ENCODE results near the gene CREBBP. TPM values are rescaled to one million over a fixed set of nuclear protein-coding genes. Genes with fewer than 3 reads are reported as not detected.
A peak's percentile ranks its signal among the peaks of the same experiment; 100 is the strongest.

CREBBP gene
- total and polyA plus RNA-seq, 2 donors (not counting 1 experiment from before 2014, with no cell fraction given) = 6.1 to 22.6 TPM

DNA sequence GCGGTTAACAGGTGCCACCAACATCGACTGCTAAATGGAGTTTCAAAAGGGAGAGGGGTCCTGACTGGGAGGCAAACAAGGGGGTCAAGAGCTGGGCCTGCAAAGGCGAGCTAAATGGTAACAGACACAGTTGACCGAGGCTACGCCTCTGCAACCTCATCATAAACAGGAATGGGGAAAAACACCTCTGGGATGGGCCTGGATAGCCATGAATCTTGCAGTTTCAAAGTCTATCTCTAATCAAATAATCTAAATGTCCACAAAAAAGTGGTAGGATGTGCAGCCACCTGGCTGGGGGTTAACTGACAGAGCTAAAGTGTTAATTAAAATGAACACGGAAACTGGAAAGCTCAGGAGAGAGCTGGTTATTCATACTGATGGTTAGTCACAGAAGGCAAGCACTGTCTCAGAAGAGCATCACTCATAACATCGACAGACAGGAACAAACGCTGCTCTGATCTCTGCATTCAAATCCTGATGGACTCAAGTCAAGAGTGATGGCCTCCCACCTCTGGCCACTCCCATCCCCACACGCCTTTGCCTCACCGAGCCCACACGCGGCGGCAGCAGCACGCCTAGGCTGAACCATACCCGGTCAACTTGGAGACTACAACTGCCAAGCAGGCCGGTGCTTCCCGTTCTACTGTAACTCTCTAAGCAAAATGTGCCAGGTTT is 56.3 kb downstream of the CREBBP start:
- no peak overlapping the region for H2AFZ ChIP-seq (ENCODE audit: low read length)
- TF ChIP-seq, protein P1, sequence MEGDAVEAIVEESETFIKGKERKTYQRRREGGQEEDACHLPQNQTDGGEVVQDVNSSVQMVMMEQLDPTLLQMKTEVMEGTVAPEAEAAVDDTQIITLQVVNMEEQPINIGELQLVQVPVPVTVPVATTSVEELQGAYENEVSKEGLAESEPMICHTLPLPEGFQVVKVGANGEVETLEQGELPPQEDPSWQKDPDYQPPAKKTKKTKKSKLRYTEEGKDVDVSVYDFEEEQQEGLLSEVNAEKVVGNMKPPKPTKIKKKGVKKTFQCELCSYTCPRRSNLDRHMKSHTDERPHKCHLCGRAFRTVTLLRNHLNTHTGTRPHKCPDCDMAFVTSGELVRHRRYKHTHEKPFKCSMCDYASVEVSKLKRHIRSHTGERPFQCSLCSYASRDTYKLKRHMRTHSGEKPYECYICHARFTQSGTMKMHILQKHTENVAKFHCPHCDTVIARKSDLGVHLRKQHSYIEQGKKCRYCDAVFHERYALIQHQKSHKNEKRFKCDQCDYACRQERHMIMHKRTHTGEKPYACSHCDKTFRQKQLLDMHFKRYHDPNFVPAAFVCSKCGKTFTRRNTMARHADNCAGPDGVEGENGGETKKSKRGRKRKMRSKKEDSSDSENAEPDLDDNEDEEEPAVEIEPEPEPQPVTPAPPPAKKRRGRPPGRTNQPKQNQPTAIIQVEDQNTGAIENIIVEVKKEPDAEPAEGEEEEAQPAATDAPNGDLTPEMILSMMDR (conservative IDR thresholded peaks at IDR 0.05 in 1 of 2, IDR thresholded peaks at IDR 0.05 in 1 of 2; ENCODE audit: low read depth in 1 of 2, low read length in 2 of 2) = no peak
- no peak for TF ChIP-seq EZH2 (IDR thresholded peaks at IDR 0.05; ENCODE audit: low read length, missing control alignments)
- H3K4me2 ChIP-seq (ENCODE audit: extremely low read depth, insufficient read depth, low read length) = no peak overlapping the region
- peaks cover 28% of the 10 kb centered on the region for H4K20me1 ChIP-seq (ENCODE audit: control insufficient read depth, extremely low read depth, insufficient read depth, low read length)
- no peak overlapping the region for H3K9ac ChIP-seq (ENCODE audit: insufficient read depth, low read length)
- no peaks in the 10 kb centered on the region for H3K9me3 ChIP-seq (ENCODE audit: control insufficient read depth, insufficient read depth, low read depth, low read length)
- no peak for DNase-seq (ENCODE audit: low read depth in 2 of 2)
- H3K36me3 ChIP-seq (ENCODE audit: control insufficient read depth, insufficient read depth, low read length) = no peaks in the 10 kb centered on the region
- peaks cover 89% of the 10 kb centered on the region for H3K79me2 ChIP-seq (ENCODE audit: control insufficient read depth, insufficient read depth, low read length)
- peaks cover 26% of the 10 kb centered on the region for H3K4me1 ChIP-seq (ENCODE audit: control insufficient read depth, extremely low read depth, insufficient read depth, low read length)
- H3K27me3 ChIP-seq (ENCODE audit: control insufficient read depth, insufficient read depth, low read length) = no peaks in the 10 kb centered on the region
- no peak overlapping the region for H3K4me3 ChIP-seq (replicated peaks in 1 of 4; ENCODE audit: control extremely low read depth in 1 of 4, insufficient read depth in 1 of 4, low read depth in 3 of 4, low read length in 4 of 4)
- H3K27ac ChIP-seq (ENCODE audit: insufficient read depth, low read length) = no peak overlapping the region

DNA sequence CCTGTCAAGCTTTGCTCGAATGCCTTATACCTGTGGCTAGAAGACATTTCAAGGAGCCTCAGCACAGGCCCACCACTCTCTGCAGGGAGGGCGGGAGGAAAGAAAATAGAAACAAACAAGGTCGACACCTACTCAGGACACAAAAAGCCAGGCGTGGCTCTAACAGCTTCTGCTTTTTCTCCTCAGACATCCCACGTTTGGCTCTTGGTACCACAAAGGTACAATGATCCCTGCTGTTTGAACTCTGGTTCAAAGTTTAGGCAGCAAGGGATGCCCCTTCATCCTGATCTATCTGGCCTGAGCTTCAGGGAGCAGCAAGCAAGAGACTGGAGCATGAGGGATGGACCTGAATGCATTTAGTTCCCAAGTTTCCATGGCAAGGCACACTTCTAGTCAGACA is 57.1 kb downstream of the CREBBP start:
- Histone ChIP-seq H4K20me1 (ENCODE audit: control insufficient read depth, extremely low read depth, insufficient read depth, low read length) (peaks cover 33% of the 10 kb centered on the region), H3K9ac (ENCODE audit: insufficient read depth, low read length) (no peak overlapping the region), H2AFZ (ENCODE audit: low read length) (no peak overlapping the region), H3K4me3 (replicated peaks in 1 of 4; ENCODE audit: control extremely low read depth in 1 of 4, insufficient read depth in 1 of 4, low read depth in 3 of 4, low read length in 4 of 4) (no peak overlapping the region), H3K9me3 (ENCODE audit: control insufficient read depth, insufficient read depth, low read depth, low read length) (no peaks in the 10 kb centered on the region), H3K4me2 (ENCODE audit: extremely low read depth, insufficient read depth, low read length) (no peak overlapping the region), H3K27me3 (ENCODE audit: control insufficient read depth, insufficient read depth, low read length) (no peaks in the 10 kb centered on the region), H3K79me2 (ENCODE audit: control insufficient read depth, insufficient read depth, low read length) (peaks cover 89% of the 10 kb centered on the region), H3K4me1 (ENCODE audit: control insufficient read depth, extremely low read depth, insufficient read depth, low read length) (peaks cover 29% of the 10 kb centered on the region), H3K27ac (ENCODE audit: insufficient read depth, low read length) (no peak overlapping the region), H3K36me3 (ENCODE audit: control insufficient read depth, insufficient read depth, low read length) (no peaks in the 10 kb centered on the region)
- DNase-seq (ENCODE audit: low read depth in 2 of 2) = no peak
- TF ChIP-seq, protein P1 (conservative IDR thresholded peaks at IDR 0.05 in 1 of 2, IDR thresholded peaks at IDR 0.05 in 1 of 2; ENCODE audit: low read depth in 1 of 2, low read length in 2 of 2) = no peak
- no peak for TF ChIP-seq EZH2 (IDR thresholded peaks at IDR 0.05; ENCODE audit: low read length, missing control alignments)

DNA sequence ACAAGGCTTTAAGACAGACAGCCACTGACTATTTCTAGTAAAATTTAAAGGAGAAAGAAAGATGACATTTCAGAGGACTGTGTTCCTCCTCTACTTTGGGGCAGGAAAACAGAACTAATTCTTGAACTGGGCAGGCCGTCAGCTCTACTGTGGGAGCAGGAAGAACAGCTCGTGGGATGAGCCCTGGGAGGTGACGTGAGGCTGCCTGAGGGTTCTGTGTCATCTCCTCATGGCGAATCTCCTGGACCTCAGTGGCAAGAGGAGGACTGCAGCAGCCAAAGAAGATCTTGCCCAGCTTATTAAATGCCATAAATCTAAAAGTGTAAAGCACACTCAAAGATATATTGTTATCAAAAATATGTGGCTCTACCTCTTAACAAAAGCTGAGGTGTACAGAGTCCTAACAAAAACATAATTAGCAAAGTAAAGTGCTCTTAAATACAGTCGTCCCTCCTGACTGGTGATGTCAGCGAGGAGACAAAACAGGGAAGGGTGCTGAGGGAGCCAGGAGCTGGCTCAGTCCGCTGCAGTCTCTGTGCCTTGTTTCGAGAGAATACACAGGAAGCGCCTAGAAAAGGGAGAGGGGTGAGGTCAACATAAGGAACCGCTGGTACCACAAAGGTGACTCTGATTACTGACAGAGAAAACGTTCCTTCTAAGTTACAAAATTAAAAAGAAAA is 58.0 kb downstream of the CREBBP start:
- TF ChIP-seq EZH2 (IDR thresholded peaks at IDR 0.05; ENCODE audit: low read length, missing control alignments) = no peak
- TF ChIP-seq, protein P1 (conservative IDR thresholded peaks at IDR 0.05 in 1 of 2, IDR thresholded peaks at IDR 0.05 in 1 of 2; ENCODE audit: low read depth in 1 of 2, low read length in 2 of 2) = no peak
- no peak overlapping the region for H3K4me2 ChIP-seq (ENCODE audit: extremely low read depth, insufficient read depth, low read length)
- no peak overlapping the region for H3K27ac ChIP-seq (ENCODE audit: insufficient read depth, low read length)

More for the DNA sequence above, 58.0 kb downstream of the CREBBP start:
- Histone ChIP-seq H2AFZ (ENCODE audit: low read length) (no peak overlapping the region), H3K79me2 (ENCODE audit: control insufficient read depth, insufficient read depth, low read length) (peaks cover 89% of the 10 kb centered on the region), H3K9me3 (ENCODE audit: control insufficient read depth, insufficient read depth, low read depth, low read length) (no peaks in the 10 kb centered on the region), H3K27me3 (ENCODE audit: control insufficient read depth, insufficient read depth, low read length) (no peaks in the 10 kb centered on the region), H4K20me1 (ENCODE audit: control insufficient read depth, extremely low read depth, insufficient read depth, low read length) (peaks cover 33% of the 10 kb centered on the region), H3K4me1 (ENCODE audit: control insufficient read depth, extremely low read depth, insufficient read depth, low read length) (peaks cover 29% of the 10 kb centered on the region), H3K9ac (ENCODE audit: insufficient read depth, low read length) (no peak overlapping the region), H3K4me3 (replicated peaks in 1 of 4; ENCODE audit: control extremely low read depth in 1 of 4, insufficient read depth in 1 of 4, low read depth in 3 of 4, low read length in 4 of 4) (no peak overlapping the region), H3K36me3 (ENCODE audit: control insufficient read depth, insufficient read depth, low read length) (no peaks in the 10 kb centered on the region)
- peak in 1 of 2 donors; percentile 39 for DNase-seq (ENCODE audit: low read depth in 2 of 2)
